ENCODE measurements around the gene MARK3. TPM values are rescaled to one million over a fixed set of nuclear protein-coding genes. Genes with fewer than 3 reads are reported as not detected.
A peak's percentile ranks its signal among the peaks of the same experiment; 100 is the strongest.

Gene MARK3
- total RNA-seq, 4 donors from 2014 or later, result 50.7 to 111 (median 89.1) TPM

DNA sequence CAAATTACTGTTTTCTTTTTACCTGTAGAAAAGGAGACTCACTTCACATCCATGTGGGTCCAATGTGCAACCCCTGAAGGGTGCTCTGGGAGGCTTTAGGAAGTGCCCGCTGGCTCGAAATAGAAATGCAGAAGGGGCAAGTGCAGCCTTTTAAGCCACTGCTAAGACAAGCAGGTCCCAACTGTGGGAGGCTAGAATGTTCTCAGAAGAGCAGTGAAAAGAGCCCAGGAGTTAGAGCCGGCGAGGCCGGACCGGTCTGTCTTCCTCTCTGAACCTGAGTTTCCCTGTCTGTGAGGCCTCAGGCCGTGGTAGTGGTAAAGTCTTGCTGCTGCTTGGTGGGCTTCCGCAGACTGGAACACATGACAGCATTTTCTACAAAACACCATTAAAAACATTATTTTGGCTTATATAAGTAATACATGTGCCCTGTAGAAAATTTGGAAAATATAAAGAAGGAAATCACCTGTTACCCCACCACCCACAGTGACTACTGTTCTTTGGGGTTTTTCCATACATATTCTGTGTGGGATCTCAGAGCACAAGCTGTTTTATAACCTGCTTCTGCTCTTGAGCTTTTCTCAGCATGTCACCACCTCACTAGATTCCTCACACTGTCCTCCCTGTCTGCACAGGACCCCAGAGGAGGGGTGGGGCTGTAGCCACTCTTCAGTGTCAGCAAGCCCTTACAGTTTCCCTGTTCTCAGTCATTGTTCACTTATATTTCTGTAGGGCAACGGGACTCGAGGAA, 131.4 kb downstream of the MARK3 start:
- intact Hi-C loops (cut with DNase I; ENCODE audit: low total_unique reads), result no loop called here
- Histone ChIP-seq H3K9me3 (no peaks in the 10 kb centered on the region), H3K36me3 (no peaks in the 10 kb centered on the region), H3K27ac (no peak overlapping the region), H3K4me3 (no peak overlapping the region), H3K27me3 (no peaks in the 10 kb centered on the region), H3K4me1 (peaks cover 4 to 29% of the 10 kb centered on the region in 2 donors)
- TF ChIP-seq, protein P1, sequence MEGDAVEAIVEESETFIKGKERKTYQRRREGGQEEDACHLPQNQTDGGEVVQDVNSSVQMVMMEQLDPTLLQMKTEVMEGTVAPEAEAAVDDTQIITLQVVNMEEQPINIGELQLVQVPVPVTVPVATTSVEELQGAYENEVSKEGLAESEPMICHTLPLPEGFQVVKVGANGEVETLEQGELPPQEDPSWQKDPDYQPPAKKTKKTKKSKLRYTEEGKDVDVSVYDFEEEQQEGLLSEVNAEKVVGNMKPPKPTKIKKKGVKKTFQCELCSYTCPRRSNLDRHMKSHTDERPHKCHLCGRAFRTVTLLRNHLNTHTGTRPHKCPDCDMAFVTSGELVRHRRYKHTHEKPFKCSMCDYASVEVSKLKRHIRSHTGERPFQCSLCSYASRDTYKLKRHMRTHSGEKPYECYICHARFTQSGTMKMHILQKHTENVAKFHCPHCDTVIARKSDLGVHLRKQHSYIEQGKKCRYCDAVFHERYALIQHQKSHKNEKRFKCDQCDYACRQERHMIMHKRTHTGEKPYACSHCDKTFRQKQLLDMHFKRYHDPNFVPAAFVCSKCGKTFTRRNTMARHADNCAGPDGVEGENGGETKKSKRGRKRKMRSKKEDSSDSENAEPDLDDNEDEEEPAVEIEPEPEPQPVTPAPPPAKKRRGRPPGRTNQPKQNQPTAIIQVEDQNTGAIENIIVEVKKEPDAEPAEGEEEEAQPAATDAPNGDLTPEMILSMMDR (IDR thresholded peaks at IDR 0.05), result no peak
- TF ChIP-seq POLR2A (IDR thresholded peaks at IDR 0.05), result no peak
- DNase-seq, result no peak

DNA sequence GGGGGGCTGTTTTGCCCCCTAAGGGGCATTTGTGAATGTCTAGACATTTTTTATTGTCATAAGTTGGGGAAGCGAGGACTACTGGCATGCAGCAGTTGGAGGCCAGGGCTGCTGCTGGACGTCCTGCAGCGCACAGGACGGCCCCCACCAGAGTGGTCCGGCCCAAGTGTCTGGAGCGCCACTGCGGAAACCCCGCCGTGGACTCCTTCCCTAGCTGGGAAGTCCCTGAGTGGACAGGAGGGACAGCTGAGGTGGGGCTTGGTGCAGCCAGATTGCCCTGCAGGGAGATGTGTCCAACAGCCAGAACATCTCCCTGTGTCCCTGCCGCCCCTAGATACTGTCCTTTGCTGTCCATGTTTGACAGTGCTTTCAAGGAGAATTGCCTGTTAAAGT, 132.0 kb downstream of the MARK3 start:
- intact Hi-C loops (cut with DNase I; ENCODE audit: low total_unique reads), result no loop called here
- TF ChIP-seq, protein P1 (IDR thresholded peaks at IDR 0.05), result no peak
- TF ChIP-seq POLR2A (IDR thresholded peaks at IDR 0.05), result no peak
- H3K4me3 ChIP-seq, result no peak overlapping the region
- DNase-seq, result no peak
- H3K27me3 ChIP-seq, result no peaks in the 10 kb centered on the region
- H3K36me3 ChIP-seq, result no peaks in the 10 kb centered on the region
- no peak overlapping the region for H3K27ac ChIP-seq
- no peaks in the 10 kb centered on the region for H3K9me3 ChIP-seq
- H3K4me1 ChIP-seq, result peaks cover 4 to 29% of the 10 kb centered on the region in 2 donors

DNA sequence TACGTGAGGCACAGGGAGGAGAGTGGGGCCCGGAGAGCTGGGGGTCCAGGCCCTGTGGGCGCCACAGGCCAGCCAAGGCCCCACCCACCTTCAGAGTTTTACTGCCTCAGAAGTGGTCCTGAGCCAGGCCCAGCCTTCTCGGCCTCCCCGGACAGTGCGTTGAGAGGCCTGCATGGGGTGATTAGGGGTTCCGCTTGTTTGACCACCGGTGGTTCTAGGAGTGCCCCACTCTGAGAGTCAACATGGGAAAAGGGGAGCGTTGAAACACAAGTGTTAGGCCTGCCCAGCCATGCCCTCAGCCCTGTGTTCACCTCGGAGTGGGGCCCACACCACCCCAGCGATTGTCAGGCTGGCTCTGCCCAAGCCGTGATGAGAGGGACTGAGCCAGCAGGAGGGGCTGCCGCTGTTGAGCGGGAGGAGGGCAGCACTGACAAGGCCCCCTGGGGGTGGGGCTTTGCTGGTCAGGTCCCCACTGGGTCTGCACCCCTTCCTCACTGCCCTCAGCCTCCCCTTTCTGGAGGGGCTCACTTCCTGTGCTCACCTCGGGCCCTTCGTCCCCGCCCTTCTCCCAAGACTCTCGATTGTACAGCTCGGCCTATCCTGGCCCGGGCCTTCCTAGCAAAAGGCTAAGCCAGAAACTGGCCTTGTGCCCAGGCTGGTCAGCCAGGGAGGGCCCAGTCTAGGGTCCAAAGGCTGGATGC, 132.7 kb downstream of the MARK3 start:
- TF ChIP-seq POLR2A (IDR thresholded peaks at IDR 0.05), result no peak
- TF ChIP-seq, protein P1 (IDR thresholded peaks at IDR 0.05), result no peak
- Histone ChIP-seq H3K4me3 (no peak overlapping the region), H3K9me3 (no peaks in the 10 kb centered on the region), H3K4me1 (peaks cover 4 to 26% of the 10 kb centered on the region in 2 donors), H3K27me3 (no peaks in the 10 kb centered on the region), H3K27ac (peak overlapping the region; percentile 64 to 84), H3K36me3 (no peaks in the 10 kb centered on the region)
- intact Hi-C loops (cut with DNase I; ENCODE audit: low total_unique reads), result no loop called here
- DNase-seq, result peak; percentile 53

DNA sequence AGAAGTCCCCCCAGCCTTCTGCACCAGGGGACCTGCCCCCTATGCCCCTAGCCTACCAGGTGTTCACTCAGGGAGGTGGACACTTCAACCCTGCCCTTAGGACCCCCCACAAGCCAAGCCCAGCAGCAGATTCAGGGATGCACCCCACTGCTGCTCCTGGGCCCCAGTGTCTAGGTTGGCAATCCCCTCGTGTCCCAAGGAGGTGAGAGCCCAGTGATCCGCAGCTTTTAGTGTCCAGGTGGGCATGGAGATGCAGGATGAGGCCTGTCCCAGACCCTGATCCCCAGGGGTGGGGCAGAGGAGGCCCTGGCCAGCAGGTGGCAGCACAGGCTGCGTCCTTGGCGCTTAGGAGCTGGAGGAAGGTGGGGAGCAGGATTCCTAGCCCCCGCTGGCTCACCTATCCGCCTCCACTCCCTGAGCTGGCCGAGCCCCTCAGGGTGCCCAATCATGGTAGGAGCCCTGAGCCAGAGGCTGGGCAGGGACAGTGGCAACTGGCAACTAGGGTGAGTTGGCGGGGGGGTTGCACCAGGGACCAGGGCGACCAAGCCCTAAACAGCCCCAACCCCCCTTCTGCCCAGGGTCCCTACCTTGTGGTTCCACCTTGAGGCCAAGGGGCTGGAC, 133.3 kb downstream of the MARK3 start:
- Histone ChIP-seq H3K9me3 (no peaks in the 10 kb centered on the region), H3K27ac (peak overlapping the region; percentile 82 to 84), H3K4me1 (peaks cover 3 to 27% of the 10 kb centered on the region in 2 donors), H3K36me3 (no peaks in the 10 kb centered on the region), H3K27me3 (no peaks in the 10 kb centered on the region), H3K4me3 (no peak overlapping the region)
- DNase-seq, result peak; percentile 75 to 76
- intact Hi-C loops (cut with DNase I; ENCODE audit: low total_unique reads), result no loop called here
- TF ChIP-seq POLR2A (IDR thresholded peaks at IDR 0.05), result peak in 1 of 2 donors; percentile 16
- TF ChIP-seq, protein P1 (IDR thresholded peaks at IDR 0.05), result peak; percentile 88 to 94 (median 91)
